Karpas-422 (cell line): ENCODE results near the gene PAIP2. TPM values are rescaled to one million over a fixed set of nuclear protein-coding genes. Genes with fewer than 3 reads are reported as not detected.
"Not testable (repeated sequence)": the region's sequence is repeated elsewhere in the genome, so short reads cannot be mapped to it uniquely, and the experiment has no call there.

Source experiments
- DNase-seq: peaks from one replicate; pipeline ENCODE4 v3.0.0-alpha.2; 2015
- H2AFZ ChIP-seq: fragments of 200-600 bp; sonication (generic); 2 replicates; pipeline ENCODE4 v1.6.1; 2014; ENCODE audit warnings: antibody characterized with exemption, low read length, mixed read lengths
- H3K27ac ChIP-seq: fragments of 200-600 bp; sonication (generic); 2 replicates; pipeline ENCODE4 v1.5.1; 2014; ENCODE audit warnings: mild to moderate bottlenecking, low read length, moderate library complexity
- H3K27me3 ChIP-seq: fragments of 200-600 bp; sonication (generic); 2 replicates; pipeline ENCODE4 v1.6.1; 2014; ENCODE audit warnings: low read length, mixed read lengths
- H3K36me3 ChIP-seq: fragments of 200-600 bp; sonication (generic); 2 replicates; pipeline ENCODE4 v1.6.1; 2014; ENCODE audit warnings: low read length, mixed read lengths; ENCODE audit not compliant: insufficient read depth
- H3K4me1 ChIP-seq: fragments of 200-600 bp; sonication (generic); 2 replicates; pipeline ENCODE4 v1.6.1; 2014; ENCODE audit warnings: mild to moderate bottlenecking, low read length, mixed read lengths
- H3K4me2 ChIP-seq: fragments of 200-600 bp; sonication (generic); 2 replicates; pipeline ENCODE4 v1.6.1; 2014; ENCODE audit warnings: low read length, low read depth, mild to moderate bottlenecking; ENCODE audit not compliant: poor library complexity, severe bottlenecking
- H3K4me3 ChIP-seq: fragments of 200-600 bp; sonication (generic); 2 replicates; pipeline ENCODE4 v1.5.1; 2014; ENCODE audit warnings: mild to moderate bottlenecking, antibody characterized with exemption, low read length, mixed read lengths
- H3K79me2 ChIP-seq: fragments of 200-600 bp; sonication (generic); 2 replicates; pipeline ENCODE4 v1.6.1; 2014; ENCODE audit warnings: mild to moderate bottlenecking, low read length, mixed read lengths
- H3K9ac ChIP-seq: fragments of 200-600 bp; sonication (generic); 2 replicates; pipeline ENCODE4 v1.6.0; 2014; ENCODE audit warnings: low read length
- H3K9me2 ChIP-seq: fragments of 200-600 bp; sonication (generic), shearing (Covaris generic); replicated peaks from 2 replicates; pipeline ENCODE4 v1.6.0; 2014; ENCODE audit warnings: mild to moderate bottlenecking, low read length, moderate library complexity; ENCODE audit not compliant: insufficient read depth
- H3K9me3 ChIP-seq: fragments of 300-700, 200-600 bp; sonication (generic); 2 replicates; pipeline ENCODE4 v1.6.1; 2014; ENCODE audit warnings: low read length, mixed read lengths
- H4K20me1 ChIP-seq: fragments of 200-600 bp; sonication (generic); 2 replicates; pipeline ENCODE4 v1.6.1; 2014; ENCODE audit warnings: mild to moderate bottlenecking, antibody characterized with exemption, low read length, low read depth; ENCODE audit not compliant: insufficient read depth
- total RNA-seq: library from RNA; depleted of rRNA; stranded (reverse); fragments of >200 nt; shearing (Covaris generic); gene quantifications from 2 replicates; pipeline ENCODE4 v1.2.3, GENCODE V29; 2014; ENCODE audit warnings: low replicate concordance

PAIP2 gene
- total RNA-seq, 1 experiment from 2014 or later = 113 TPM

DNA sequence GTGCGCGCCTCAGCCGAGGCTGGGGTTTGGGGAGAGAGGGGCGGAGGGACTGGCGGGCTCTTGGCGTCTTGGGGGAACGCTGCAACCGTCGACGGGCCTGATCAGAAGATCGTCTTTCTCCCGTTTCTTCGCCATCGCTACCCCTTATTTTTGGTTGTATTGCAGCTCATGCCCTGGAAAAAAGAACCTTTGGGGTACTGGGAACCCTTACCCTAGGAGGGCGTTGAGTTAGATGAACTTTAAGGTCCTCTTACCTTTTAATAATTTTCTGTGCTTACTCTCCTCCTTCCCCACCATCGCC lies 719 bp downstream of the PAIP2 start:
- H3K9me2 ChIP-seq = no peaks in the 10 kb centered on the region
- no peak for DNase-seq
- H3K4me1 ChIP-seq = peaks cover 51% of the 10 kb centered on the region
- peaks cover 26% of the 10 kb centered on the region for H4K20me1 ChIP-seq
- H3K27me3 ChIP-seq = no peaks in the 10 kb centered on the region
- H3K36me3 ChIP-seq = peaks cover 13% of the 10 kb centered on the region; the same call in 1 of the 2 replicates
- peak overlapping the region; percentile 94 for H3K4me3 ChIP-seq
- no peak overlapping the region for H2AFZ ChIP-seq
- H3K9ac ChIP-seq = peak overlapping the region; percentile 96
- H3K9me3 ChIP-seq = no peaks in the 10 kb centered on the region
- H3K4me2 ChIP-seq = peak overlapping the region; percentile 93
- peaks cover 55% of the 10 kb centered on the region for H3K79me2 ChIP-seq
- peak overlapping the region; percentile 88 for H3K27ac ChIP-seq

DNA sequence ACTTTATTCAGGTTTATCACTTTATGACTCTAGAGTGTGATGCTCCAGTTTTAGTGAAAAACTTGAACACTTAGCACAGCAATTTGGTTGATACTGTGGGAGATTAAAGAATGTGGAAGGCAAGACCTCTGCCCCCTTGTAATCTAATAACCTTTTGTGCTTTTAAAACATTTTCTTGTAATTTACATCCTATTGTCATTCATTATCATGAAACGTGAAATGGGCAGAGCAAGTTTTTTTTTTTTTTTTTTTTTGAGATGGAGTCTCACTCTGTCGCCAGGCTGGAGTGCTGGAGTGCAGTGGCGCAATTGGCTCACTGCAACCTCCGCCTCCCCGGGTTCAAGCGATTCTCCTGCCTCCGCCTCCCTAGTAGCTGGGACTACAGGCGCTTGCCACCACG lies 1.8 kb downstream of the PAIP2 start:
- H3K27ac ChIP-seq = peak overlapping the region; percentile 88; the same call in 1 of the 2 replicates
- H3K9ac ChIP-seq = peak overlapping the region; percentile 96
- peaks cover 65% of the 10 kb centered on the region for H3K79me2 ChIP-seq
- no peaks in the 10 kb centered on the region for H3K9me2 ChIP-seq
- peaks cover 13% of the 10 kb centered on the region; the same call in 1 of the 2 replicates for H3K36me3 ChIP-seq
- peaks cover 26% of the 10 kb centered on the region for H4K20me1 ChIP-seq
- no peak overlapping the region for H2AFZ ChIP-seq
- H3K4me2 ChIP-seq = peak overlapping the region; percentile 93
- no peaks in the 10 kb centered on the region for H3K9me3 ChIP-seq
- peak overlapping the region; percentile 94 for H3K4me3 ChIP-seq
- DNase-seq = no peak
- H3K27me3 ChIP-seq = no peaks in the 10 kb centered on the region
- peaks cover 51% of the 10 kb centered on the region for H3K4me1 ChIP-seq

DNA sequence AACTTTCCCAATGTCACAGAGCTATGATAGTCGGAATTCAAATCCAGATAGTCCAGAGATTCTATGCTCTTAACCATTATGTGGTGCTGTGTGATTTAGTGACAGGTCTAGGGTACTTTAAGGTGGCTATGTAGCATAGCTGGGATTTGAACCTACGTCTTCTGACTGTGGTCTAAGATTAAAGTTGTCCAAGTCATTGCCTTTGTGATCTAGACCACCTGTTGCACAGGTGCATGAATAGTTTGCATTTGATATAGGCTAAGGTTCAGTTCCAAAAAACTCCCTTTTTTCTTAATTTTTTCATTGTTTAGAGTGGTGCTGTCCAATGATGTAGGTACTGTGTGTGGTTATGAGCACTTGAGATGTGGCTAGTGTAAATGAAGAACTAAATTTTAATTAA lies 2.5 kb downstream of the PAIP2 start:
- no peaks in the 10 kb centered on the region for H3K27me3 ChIP-seq
- H3K79me2 ChIP-seq = peaks cover 72% of the 10 kb centered on the region
- H3K4me2 ChIP-seq = peak overlapping the region; percentile 25
- peaks cover 49% of the 10 kb centered on the region for H3K4me1 ChIP-seq
- no peak for DNase-seq
- H3K9me3 ChIP-seq = no peaks in the 10 kb centered on the region
- no peak overlapping the region for H3K9ac ChIP-seq
- H2AFZ ChIP-seq = no peak overlapping the region
- H4K20me1 ChIP-seq = peaks cover 26% of the 10 kb centered on the region
- H3K27ac ChIP-seq = no peak overlapping the region
- peaks cover 13% of the 10 kb centered on the region; the same call in 1 of the 2 replicates for H3K36me3 ChIP-seq
- H3K4me3 ChIP-seq = no peak overlapping the region
- no peaks in the 10 kb centered on the region for H3K9me2 ChIP-seq

DNA sequence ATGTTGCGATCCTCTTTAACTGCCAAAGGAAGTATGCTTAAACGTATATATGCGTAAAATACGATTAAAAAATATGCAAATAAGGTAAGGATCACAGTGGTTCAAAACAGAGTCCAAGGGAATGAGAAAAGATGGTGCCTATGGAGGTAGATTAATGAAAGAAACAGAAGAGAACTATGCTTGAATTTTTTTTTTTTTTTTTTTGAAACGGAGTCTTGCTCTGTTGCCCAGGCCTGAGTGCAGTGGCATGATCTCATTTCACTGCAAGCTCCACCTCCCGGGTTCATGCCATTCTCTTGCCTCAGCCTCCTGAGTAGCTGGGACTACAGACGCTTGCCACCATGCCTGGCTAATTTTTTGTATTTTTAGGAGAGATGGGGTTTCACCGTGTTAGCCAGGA lies 3.8 kb downstream of the PAIP2 start:
- not testable (repeated sequence) for H3K9me3 ChIP-seq, H3K9ac ChIP-seq, H3K4me2 ChIP-seq, H3K4me3 ChIP-seq, DNase-seq, H3K9me2 ChIP-seq, H2AFZ ChIP-seq, H3K27me3 ChIP-seq, H3K27ac ChIP-seq
- Histone ChIP-seq H3K4me1 (peaks cover 36% of the 10 kb centered on the region), H3K79me2 (peaks cover 84% of the 10 kb centered on the region), H3K36me3 (peaks cover 13% of the 10 kb centered on the region; the same call in 1 of the 2 replicates), H4K20me1 (peaks cover 26% of the 10 kb centered on the region)

DNA sequence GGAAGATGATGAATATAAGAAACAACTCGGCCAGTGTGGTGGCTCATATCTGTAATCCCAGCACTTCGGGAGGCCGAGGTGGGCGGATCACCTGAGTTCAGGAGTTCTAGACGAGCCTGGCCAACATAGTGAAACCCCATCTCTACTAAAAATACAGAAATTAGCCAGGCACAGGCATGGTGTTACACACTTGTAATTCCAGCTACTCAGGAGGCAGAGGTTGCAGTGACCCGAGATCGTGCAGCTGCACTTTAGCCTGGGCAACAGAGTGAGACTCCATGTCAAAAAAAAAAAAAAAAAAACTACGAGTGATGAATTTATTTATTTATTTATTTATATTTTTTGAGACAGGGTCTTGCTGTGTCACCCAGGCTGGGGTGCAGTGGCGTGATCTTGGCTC lies 6.2 kb downstream of the PAIP2 start:
- not testable (repeated sequence) for H3K9me2 ChIP-seq, H3K27me3 ChIP-seq, H3K9ac ChIP-seq, H3K27ac ChIP-seq, H2AFZ ChIP-seq, H3K9me3 ChIP-seq, H3K4me3 ChIP-seq, DNase-seq, H3K4me2 ChIP-seq
- peaks cover 20% of the 10 kb centered on the region; the same call in 1 of the 2 replicates for H3K36me3 ChIP-seq
- peaks cover 98% of the 10 kb centered on the region for H3K79me2 ChIP-seq
- H3K4me1 ChIP-seq = peaks cover 23% of the 10 kb centered on the region
- peaks cover 24% of the 10 kb centered on the region for H4K20me1 ChIP-seq

DNA sequence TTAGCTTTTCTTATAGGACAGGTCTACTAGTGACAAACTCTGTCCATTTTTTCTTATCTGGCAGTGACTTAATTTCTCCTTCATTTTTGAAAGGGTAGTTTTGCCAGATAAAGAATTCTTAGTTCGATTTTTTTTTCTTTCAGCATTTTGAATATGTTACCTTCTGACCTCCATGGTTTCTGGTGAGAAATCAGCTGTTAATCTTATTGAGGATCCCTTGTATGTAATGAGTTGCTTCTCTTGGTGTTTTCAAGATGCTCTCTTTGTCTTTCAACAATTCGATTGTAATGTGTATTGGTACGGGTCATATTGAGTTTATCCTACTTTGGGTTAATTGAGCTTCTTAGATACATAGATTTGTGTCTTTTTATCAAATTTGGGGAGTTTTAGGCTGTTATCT lies 12.5 kb downstream of the PAIP2 start:
- Histone ChIP-seq H3K79me2 (peaks cover 99% of the 10 kb centered on the region), H3K9me3 (no peaks in the 10 kb centered on the region), H3K9ac (no peak overlapping the region), H4K20me1 (peaks cover 21% of the 10 kb centered on the region; the same call in 1 of the 2 replicates), H3K9me2 (no peaks in the 10 kb centered on the region), H3K4me3 (no peak overlapping the region), H3K4me1 (no peaks in the 10 kb centered on the region), H3K27ac (no peak overlapping the region), H2AFZ (no peak overlapping the region), H3K27me3 (no peaks in the 10 kb centered on the region), H3K4me2 (no peak overlapping the region), H3K36me3 (peaks cover 24% of the 10 kb centered on the region)
- DNase-seq = no peak

DNA sequence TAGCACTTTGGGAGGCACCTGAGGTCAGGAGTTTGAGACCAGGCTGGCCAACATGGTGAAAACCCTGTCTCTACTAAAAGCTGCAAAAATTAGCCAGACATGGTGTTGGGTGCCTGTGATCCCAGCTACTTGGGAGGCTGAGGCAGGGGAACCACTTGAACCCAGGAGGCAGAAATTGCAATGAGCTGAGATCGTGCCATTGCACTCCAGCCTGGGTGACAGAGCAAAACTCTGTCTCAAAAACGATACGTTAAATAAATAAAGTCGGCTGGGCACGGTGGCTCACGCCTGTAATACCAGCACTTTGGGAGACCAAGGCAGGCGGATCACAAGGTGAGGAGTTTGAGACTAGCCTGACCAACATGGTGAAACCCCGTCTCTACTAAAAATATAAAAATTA lies 14.2 kb downstream of the PAIP2 start:
- not testable (repeated sequence) for H3K9me2 ChIP-seq, H3K4me1 ChIP-seq, H3K27me3 ChIP-seq, H3K4me2 ChIP-seq, H3K9me3 ChIP-seq, DNase-seq, H3K27ac ChIP-seq, H2AFZ ChIP-seq, H3K9ac ChIP-seq, H3K4me3 ChIP-seq
- Histone ChIP-seq H4K20me1 (peaks cover 32% of the 10 kb centered on the region; the same call in 1 of the 2 replicates), H3K36me3 (peaks cover 24% of the 10 kb centered on the region), H3K79me2 (peaks cover 100% of the 10 kb centered on the region)

DNA sequence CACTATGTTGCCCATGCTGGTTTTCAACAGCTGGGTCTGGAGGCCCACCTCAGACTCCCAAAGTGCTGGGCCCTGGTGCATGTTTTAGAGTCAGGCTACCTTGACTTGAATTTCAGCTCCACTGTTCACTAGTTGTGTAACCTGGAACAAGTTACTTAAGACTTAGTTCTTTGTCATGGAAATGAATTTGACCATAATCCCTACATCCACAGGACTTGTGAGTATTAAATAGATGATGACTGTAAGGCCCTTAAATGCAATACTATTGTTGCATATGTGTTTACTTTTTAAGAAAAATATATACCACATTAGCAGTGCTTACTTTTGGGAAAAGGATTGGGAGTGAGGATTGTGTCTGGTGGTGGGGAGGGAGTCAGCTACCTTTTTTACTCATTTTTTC lies 16.4 kb downstream of the PAIP2 start:
- DNase-seq = no peak
- Histone ChIP-seq H3K4me2 (no peak overlapping the region), H3K4me1 (no peaks in the 10 kb centered on the region), H2AFZ (no peak overlapping the region), H4K20me1 (peaks cover 27% of the 10 kb centered on the region; the same call in 1 of the 2 replicates), H3K9ac (no peak overlapping the region), H3K9me3 (no peaks in the 10 kb centered on the region), H3K27ac (no peak overlapping the region), H3K27me3 (no peaks in the 10 kb centered on the region), H3K79me2 (peaks cover 95% of the 10 kb centered on the region), H3K9me2 (no peaks in the 10 kb centered on the region), H3K4me3 (no peak overlapping the region), H3K36me3 (peaks cover 15% of the 10 kb centered on the region)

DNA sequence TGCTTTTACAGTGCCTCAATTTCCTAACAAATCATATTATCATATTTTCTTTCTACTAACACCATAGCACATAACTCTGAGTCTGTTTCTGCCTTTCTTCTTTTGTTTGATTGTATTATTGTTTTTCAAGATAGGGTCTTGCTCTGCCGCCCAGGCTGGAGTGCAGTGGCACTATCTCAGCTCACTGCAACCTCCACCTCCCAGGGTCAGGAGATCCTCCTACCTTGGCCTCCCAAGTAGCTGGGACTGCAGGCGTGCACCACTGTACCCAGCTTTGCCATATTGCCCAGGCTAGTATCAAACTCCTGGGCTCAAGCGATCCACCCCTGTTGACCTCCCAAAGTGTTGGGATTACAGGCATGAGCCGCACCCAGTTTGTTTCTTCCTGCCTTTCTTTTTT lies 18.7 kb downstream of the PAIP2 start:
- H3K4me3 ChIP-seq = no peak overlapping the region
- H3K9me3 ChIP-seq = no peaks in the 10 kb centered on the region
- H3K27ac ChIP-seq = no peak overlapping the region
- H3K9me2 ChIP-seq = no peaks in the 10 kb centered on the region
- no peak for DNase-seq
- H3K9ac ChIP-seq = no peak overlapping the region
- H3K4me2 ChIP-seq = no peak overlapping the region
- peaks cover 82% of the 10 kb centered on the region for H3K79me2 ChIP-seq
- H3K36me3 ChIP-seq = peaks cover 14% of the 10 kb centered on the region
- peaks cover 29% of the 10 kb centered on the region for H4K20me1 ChIP-seq
- H3K27me3 ChIP-seq = no peaks in the 10 kb centered on the region
- H3K4me1 ChIP-seq = no peaks in the 10 kb centered on the region
- H2AFZ ChIP-seq = no peak overlapping the region
